Measurements from ENCODE around the gene KNCN.

The KNCN gene

DNA sequence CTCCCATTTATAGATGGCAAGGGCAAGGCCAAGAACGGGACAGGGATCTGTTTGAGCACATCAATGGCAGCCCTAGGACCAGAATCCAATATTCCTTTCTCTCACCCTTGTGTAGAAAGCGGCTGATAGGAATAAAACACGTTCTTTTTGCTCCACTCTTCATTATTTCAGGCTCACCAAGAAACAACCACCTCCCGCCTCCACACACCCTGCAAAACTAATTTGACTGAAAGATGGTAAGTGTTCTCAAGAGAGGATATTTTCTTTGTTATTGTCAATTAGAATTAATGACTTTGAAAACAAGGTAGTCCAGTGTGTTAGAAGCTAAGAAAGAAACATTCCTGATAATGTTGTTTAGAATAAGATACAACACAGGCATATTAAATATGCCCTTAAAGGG is 11.9 kb upstream of the KNCN start:
- no peak for FAIRE-seq

GRCh38 chr1:46562498-46562897 is 11.1 kb upstream of the KNCN start:
- FAIRE-seq, result no peak

DNA sequence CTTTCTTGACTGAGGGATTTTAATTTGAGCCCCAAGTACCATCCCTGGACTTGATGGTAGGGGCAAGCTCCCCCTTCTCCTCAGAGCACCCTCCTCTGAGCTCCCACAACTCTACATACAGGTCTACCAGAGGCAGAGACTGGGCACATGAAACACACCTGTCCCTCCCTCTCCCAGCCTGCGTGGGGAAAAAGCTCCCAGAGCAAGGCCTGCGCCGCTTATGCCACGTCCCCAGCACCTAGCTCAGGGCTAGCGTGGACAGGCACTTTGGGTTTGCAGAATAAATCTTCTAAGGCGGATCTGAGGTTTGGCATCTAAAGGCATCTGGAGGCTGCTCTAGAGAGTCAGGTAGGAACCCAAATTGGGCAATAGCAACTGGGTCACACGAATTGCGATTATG is 7.5 kb upstream of the KNCN start:
- no peak for FAIRE-seq

GRCh38 chr1:46558141-46558963 is 6.9 kb upstream of the KNCN start:
- FAIRE-seq, result no peak

DNA sequence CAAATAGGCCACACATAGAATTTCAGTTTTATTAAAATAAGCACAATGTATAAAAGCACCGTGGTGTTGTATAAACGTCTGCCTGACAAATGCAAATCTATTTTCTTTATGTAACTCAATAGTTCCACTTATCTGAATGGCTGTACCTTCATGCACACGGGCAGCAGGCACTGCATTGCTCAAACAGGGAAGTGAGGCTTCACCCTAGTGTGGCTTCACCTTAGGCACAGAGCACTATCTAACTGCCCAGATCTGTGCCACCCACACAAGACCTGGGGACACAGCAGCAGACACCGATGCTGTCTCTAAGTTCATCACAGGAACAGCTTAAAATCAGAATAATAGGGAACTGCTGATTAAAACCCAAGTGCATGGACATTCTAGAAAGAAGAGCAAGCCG is 6.0 kb upstream of the KNCN start:
- no peak for FAIRE-seq

DNA sequence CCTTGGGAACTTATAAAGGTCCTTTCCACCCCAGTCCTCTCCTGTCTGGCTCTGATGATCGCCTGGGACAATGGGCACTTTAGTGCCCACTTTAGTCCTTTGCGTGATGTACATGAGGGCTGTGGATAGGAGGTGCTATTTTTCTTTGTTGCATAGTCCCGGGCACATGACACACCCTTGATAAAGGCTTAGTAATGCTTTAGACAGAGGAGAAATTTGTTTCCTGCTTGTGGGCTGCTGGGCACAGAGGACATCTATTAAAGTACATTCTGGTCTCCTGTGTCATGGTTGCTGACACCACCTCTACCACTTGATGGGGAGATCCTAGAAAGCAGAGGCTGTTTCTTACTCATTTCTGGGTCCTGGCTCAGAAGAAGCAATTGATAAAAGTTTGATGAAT is 5.4 kb upstream of the KNCN start:
- no peak for FAIRE-seq

GRCh38 chr1:46555826-46556619 is 4.6 kb upstream of the KNCN start:
- no peak for FAIRE-seq

DNA sequence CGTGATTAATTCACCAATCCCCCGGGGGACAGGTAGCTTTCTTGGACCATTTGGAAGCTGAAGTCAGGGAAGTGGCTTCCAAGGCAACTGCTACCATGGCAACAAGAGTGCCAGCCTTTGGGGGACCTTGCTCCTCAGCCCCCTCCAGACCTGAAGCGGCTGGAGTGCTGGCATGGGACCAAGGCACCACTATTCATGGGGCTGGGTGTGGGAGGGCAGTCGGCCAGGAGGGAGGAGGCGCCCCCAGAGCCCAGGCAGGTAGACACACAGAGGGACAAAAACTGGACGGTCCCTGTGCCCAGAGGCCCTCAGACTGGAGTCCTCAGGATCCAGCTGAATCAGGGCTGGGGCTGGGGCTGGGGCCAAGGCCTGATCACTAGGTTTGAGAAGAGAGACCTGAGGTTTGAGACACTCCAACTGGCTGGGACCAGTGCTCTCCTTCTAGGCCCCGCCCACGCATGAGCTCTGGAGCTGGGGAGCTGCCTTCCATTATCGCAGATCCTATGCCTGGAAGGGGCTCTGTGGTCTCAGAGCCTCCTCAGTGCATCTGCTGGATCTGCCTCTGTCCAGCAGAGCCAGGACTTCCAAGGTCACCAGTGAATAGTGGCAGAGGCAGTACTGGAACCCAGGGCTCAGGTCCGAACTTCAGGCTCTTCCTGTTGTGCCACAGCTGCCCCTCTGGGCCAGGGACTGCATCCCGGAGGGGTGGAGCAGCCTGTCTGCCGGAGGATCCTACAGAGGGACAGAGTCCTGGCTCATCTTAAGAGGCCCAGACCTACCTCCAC is 3.3 kb upstream of the KNCN start:
- FAIRE-seq, result no peak

DNA sequence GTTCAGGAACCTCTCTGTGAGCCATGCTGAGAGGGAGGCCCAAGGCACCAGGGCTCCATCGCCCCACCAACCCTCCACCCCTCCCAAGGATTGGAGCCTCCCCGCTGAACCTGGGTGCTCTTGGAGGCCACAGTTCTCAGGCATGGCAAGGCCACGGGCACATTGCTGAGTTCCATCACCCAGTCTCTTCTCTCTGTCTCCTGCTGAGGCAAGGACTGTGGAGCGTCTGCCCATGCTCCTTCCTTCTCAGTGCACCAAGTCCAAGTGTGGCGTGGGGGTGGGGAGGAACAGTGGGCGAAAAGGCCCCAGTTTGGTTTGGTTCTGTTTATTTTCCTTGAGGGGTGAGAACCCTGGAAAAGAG is 2.8 kb upstream of the KNCN start:
- FAIRE-seq, result no peak

- FAIRE-seq, result no peak
These were observed 2.1 kb upstream of the KNCN start for GRCh38 chr1:46553506-46553905.

DNA sequence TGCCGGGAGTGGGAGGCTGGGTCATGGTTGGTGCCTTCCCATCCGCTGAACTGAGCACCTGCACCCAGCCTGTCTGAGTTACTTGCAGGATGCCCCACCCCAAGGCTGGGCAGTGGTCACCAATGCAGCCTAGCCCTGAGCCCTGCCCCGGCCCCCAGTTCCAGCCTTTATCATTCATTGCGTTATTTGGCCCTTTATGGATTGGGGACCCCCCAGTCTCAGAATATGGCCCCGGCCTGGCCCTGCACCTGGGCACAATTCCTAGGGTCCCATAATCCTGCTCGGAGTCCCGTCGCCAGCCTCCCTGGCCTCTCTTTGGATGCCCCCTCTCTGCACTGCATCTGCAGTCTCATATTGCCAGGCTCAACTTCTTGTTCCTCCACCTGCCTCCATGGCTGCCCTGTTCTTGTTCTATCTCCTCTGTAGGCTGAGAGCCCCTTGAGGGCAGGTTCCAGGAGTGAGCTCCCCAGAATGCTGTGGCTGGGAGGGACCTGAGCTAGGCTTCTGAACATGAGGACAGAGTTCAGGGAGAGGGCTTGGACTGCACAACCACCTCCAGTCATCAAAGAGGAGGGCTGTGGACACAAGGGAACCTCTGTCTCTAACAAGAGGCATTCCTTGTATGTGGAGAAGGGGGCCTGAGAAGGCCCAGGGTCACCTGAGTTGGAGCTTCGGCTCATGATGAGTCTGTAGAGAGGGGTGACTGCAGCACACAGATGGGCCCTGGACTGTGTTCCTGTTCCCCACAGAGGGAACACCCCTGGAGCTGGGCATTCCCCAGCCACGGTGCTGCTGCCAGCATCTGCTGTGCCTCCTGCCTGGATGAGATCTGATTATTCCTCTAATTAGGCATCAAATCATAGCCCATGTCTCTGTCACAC is 1.1 kb upstream of the KNCN start:
- FAIRE-seq, result no peak

- FAIRE-seq, result no peak
These were observed 656 bp downstream of the KNCN start for GRCh38 chr1:46550751-46551231.

GRCh38 chr1:46549697-46550681 is 1.5 kb downstream of the KNCN start:
- FAIRE-seq, result no peak

- FAIRE-seq, result no peak
These were observed 3.7 kb downstream of the KNCN start for GRCh38 chr1:46547481-46548383.

DNA sequence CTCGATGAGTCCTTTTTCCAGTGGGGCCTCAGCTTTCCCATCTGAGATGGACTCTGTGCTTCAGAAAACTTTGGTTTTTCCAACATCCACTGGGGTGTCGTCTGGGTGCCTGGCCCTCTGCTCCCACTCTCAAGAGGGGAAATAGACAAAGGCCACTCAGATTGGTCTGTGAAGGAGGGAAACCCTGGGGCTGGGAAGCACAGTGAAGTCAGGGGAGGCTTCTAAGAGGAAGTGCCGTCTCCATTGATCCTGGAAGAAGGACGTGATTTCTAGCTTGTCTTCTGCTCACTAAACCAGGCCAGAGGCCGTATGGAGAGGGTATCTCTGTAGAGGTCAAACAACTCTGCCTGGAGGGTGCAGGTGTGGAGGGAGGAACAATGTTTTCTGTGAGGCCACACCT is 5.2 kb downstream of the KNCN start:
- FAIRE-seq, result no peak

DNA sequence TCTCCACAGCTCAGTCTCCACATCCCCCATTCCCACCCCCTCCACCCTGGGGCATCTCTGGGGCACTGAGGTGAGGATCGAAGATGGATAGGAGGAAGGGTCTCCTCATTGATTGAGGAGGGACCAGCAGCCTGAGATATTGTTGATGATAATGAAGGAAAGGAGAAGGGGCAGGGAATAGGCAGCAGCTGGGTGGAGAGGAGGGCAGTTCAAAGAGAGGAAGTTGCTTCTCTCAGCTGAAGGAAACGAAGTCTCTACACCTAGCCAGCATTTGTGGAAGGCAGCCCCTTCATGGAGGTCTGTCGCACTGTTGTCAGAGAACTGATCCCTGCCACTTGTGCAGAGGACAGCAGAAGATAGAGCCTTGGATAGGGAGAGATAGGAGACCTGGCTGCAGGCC is 5.7 kb downstream of the KNCN start:
- no peak for FAIRE-seq

- no peak for FAIRE-seq
These were observed 6.7 kb downstream of the KNCN start for GRCh38 chr1:46544561-46545240.

DNA sequence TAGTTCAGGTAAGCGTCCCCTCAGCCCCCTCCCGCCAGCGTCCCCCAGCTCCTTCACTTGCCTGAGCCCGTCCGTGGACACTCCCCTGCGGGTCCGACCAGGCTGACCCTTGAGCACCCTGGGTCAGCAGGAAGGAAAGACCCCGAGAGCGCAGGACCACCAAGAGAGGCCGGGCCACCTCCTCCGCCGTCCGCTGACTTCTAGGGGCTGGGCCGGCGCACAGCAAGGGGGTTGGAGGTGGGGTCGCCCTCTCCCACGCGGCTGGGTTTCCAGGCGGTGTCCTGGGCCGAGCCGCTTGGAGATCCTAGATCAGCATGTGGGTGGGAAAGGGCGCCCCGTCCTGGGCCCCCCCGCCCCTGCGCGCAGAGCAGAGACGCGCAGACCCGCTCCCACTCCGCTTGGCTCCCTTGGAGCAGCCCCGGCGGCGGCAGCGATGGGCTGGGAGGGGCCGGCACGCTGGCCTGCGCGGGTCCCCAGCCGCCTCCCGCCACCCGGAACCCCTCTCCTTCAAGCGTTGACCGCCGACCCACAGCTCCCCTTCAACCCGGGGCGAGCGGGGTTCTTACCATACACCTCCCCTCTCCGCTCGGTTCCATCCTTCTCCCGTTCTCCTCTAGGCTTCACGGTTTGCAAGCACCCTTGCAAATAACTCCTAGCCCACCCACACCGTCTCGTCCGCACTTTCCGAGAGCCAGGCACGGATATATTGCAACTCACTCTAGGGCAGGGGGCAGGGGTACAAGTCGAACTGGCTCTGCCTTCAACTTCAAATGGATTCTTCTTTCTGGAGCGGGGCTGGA is 7.5 kb downstream of the KNCN start:
- no peak for FAIRE-seq

DNA sequence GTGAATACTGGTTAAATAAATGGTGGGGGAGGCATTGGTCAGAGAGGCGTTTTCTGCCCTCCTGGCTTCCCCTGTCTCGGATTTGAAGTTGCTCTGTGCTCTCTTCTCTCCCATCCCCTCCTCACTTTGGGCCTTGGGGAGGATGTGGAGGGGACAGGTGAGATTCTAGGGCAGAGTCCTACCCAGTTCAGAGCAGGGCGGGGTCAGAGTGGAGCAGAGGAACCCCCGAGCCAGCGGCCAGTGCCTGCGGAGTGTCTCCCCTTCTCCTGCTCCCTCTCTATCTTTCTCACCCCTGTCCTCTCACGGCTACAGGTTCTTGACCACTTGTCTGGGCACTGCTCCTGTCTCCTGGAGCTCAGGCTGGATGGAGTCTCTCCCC is 8.1 kb downstream of the KNCN start:
- FAIRE-seq, result no peak
